ENCODE data around the gene OAT.

Gene OAT

DNA sequence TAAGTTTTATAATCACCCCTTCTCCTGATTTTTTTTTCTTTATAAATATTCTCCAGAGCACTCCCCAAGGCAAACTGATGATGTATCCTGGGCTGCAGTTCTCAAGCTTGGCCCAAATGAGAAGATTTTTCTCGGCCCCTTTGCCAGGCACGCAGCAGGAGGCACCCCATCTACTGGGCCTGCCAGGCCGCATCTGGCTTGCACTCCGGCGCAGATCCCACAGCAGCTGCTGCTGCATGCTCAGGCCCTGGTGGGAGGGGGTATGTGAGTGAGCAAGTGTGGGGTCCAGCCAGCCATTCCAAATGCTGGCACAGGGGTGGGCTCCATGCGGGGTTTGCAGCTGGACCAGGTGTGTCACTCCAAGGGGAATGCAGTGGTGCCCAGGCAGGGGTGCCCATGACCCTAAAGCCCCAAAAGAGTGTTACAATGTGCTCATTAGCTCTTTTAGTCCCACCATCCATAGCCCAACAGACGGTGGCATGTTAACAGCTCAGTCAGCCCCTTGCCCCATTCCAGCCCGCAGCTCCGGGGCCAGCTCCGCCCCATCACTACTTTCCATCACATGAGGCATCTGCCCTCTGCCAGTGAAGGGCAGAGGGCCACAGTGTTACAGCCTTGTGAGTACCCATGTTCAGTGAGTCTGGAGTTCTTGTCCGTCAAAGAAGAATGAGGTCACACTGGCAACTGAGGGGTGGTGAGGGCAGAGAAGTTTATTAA, 25.9 kb downstream of the OAT start:
- in situ Hi-C loops (cut with MboI; ENCODE audit: low pct_unique_long_range_greater_than_20kb, low sequenced_read_pairs, unreplicated experiment): loop anchor here (25.0 kb wide), 1 partner anchor 805 kb away; no protein-coding TSS in a partner anchor

DNA sequence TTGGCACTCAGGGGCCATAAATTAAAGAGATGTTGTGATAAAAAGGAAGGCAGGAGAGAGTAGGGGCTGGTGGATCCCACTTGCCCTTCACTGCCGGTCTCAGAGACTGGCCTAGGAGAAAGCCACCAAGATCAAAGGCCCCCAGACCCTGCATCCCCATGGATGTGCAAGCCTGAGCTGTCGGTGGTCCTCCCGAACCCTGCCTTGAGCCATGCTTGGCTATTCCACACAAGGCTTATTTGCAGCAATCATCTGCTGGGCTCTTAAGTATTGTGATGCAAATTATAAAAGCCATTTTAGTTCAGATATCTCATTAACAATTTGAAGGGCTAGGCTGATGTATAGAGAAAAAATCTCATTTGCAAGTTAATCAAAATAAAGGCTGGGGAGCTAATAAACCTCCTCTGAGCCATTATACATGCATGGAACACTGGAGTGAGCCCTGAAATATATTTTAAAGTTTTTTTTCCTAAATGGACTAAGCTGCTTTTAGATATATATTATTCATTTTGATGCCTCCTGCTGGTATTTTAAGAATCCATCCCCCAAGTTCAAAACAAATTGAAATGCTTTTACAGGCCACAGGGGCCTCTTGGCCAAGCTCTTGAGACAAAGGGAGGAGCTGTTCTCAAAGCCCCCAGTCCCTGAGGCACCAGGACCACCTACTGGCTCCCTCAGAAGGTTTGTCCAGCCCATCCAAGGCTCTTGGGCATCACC, 28.1 kb downstream of the OAT start:
- no peak for DNase-seq (ENCODE audit: low spot score)
- in situ Hi-C loops (cut with MboI; ENCODE audit: low pct_unique_long_range_greater_than_20kb, low sequenced_read_pairs, unreplicated experiment): loop anchor here (25.0 kb wide), 1 partner anchor 803 kb away; no protein-coding TSS in a partner anchor
- TF ChIP-seq, protein P1, sequence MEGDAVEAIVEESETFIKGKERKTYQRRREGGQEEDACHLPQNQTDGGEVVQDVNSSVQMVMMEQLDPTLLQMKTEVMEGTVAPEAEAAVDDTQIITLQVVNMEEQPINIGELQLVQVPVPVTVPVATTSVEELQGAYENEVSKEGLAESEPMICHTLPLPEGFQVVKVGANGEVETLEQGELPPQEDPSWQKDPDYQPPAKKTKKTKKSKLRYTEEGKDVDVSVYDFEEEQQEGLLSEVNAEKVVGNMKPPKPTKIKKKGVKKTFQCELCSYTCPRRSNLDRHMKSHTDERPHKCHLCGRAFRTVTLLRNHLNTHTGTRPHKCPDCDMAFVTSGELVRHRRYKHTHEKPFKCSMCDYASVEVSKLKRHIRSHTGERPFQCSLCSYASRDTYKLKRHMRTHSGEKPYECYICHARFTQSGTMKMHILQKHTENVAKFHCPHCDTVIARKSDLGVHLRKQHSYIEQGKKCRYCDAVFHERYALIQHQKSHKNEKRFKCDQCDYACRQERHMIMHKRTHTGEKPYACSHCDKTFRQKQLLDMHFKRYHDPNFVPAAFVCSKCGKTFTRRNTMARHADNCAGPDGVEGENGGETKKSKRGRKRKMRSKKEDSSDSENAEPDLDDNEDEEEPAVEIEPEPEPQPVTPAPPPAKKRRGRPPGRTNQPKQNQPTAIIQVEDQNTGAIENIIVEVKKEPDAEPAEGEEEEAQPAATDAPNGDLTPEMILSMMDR (IDR thresholded peaks at IDR 0.05; ENCODE audit: extremely low read depth, insufficient read depth, missing control alignments): no peak

More for the DNA sequence above, 25.9 kb downstream of the OAT start:
- TF ChIP-seq, protein P1 (IDR thresholded peaks at IDR 0.05; ENCODE audit: extremely low read depth, insufficient read depth, missing control alignments): no peak
- no peak for DNase-seq (ENCODE audit: low spot score)

DNA sequence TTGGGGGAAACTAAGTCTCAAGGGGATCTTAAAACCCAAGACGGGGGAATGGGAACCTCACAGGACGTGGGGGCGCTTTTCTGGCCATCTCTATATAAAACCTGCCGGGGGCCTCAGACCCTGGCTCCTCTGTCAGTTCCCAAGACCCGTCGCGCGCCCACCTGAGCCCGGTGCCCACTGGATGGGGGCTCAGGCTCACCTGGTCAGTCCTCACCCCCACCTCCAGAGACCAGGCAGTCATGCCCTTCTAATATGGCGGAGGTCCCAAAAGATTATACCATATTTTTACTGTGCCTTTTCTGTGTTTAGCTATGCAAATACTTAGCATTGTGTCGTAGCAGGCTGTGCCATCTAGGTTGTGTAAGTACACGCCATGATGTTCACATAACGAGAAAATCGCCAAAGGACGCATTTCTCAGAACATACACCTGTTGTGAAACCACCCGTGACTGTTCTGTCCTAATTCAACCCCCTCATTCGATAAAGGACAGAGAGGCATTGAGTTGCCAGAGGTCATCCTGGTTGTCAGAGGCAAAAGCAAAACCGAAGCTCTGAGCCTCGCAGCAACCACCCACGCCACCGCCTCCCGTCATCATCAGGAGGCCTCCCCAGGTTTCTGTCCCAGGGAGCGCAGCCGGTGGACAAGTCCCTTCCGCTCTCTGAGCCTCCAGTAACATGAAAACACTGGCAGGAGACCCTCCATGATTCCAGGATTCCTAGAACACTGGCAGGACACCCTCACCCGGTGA, 28.9 kb downstream of the OAT start:
- TF ChIP-seq, protein P1 (IDR thresholded peaks at IDR 0.05; ENCODE audit: extremely low read depth, insufficient read depth, missing control alignments): no peak
- DNase-seq (ENCODE audit: low spot score): no peak
- in situ Hi-C loops (cut with MboI; ENCODE audit: low pct_unique_long_range_greater_than_20kb, low sequenced_read_pairs, unreplicated experiment): loop anchor here (5.0 to 25.0 kb wide), 2 partner anchors 397 to 802 kb away; no protein-coding TSS in a partner anchor

DNA sequence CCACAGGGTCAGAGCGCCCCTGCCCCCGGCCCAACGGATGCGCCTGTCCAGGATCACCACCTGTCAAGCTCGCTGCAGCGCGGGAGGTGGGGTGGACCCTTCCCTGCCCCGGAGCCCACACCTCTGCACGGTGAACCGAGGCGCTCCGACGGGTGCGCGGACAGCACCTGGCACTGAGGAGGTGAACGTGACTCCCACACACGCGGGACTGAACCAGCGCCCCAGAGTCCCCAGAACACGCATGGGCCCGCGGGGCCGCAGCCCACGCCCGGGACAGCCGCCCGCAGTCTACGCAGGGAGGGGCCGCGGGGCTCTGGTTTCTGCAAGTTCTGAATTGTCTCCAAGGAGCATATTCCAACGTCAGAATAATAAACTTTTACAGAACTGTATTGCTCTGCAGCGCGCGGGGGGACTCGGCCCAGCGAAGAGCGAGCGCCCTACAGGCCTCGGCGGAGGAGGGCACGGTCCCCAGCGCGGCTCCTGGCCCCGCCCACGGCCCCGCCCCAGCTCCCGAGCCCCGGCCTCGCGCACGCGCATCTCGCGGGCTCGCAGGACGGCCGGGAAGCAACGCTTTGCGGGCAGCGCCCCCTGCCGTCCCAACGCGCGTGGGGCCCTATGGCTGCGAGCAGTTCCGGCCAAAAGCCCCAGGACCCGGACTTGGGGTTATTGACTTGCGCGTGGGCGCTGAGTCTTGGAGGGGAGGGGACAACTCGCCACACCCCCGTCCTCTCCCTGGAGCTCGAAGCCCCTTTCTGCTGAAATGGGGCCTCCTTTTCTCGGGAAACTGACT, 29.7 kb downstream of the OAT start:
- DNase-seq (ENCODE audit: low spot score): peak; percentile 99
- in situ Hi-C loops (cut with MboI; ENCODE audit: low pct_unique_long_range_greater_than_20kb, low sequenced_read_pairs, unreplicated experiment): loop anchor here (5.0 to 25.0 kb wide), 2 partner anchors 397 to 802 kb away; no protein-coding TSS in a partner anchor
- TF ChIP-seq, protein P1 (IDR thresholded peaks at IDR 0.05; ENCODE audit: extremely low read depth, insufficient read depth, missing control alignments): peak; percentile 96

DNA sequence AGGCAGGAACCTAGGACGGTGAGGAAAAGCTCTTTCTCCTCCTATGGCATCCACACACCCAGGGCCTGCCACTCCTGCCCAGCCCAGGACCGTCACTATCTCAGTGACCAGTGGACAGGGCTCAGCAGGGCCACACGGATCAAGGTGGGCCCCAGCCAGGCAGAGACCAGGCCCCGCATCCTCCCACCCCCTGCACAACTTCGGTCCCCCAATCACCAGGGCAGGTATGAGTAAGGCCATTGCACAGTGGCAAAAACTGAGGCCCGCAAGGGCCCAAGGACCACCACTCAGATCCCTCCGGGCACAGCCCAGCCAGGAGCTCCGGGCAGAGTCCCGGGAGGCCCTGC, 30.3 kb downstream of the OAT start:
- in situ Hi-C loops (cut with MboI; ENCODE audit: low pct_unique_long_range_greater_than_20kb, low sequenced_read_pairs, unreplicated experiment): loop anchor here (5.0 to 25.0 kb wide), 2 partner anchors 396 to 801 kb away; no protein-coding TSS in a partner anchor
- TF ChIP-seq, protein P1 (IDR thresholded peaks at IDR 0.05; ENCODE audit: extremely low read depth, insufficient read depth, missing control alignments): no peak
- DNase-seq (ENCODE audit: low spot score): no peak
